PC-3 (cell line): ENCODE data around the gene SSNA1. TPM values are rescaled to one million over a fixed set of nuclear protein-coding genes. Genes with fewer than 3 reads are reported as not detected.

Source experiments
- ATAC-seq: fragments of 200-7000 bp; cut with Tn5 transposase; 2 replicates; pipeline ENCODE4 v1.9.1; 2020; ENCODE audit warnings: mild to moderate bottlenecking, moderate library complexity
- BruUV-seq: library from RNA; stranded (reverse); fragments of 400-500 nt; replicated peaks from 2 replicates; lab custom pipeline; 2021; lab: Mats Ljungman, UMichigan
- CTCF ChIA-PET: fragments of 300-600 bp; sonication (Branson Sonifier 250); formaldehyde crosslinking; loops from one replicate; lab custom pipeline; 2022; ENCODE audit warnings: antibody characterized with exemption; lab: Charles Lee
- POLR2A ChIA-PET: fragments of 300-600 bp; sonication (Branson Sonifier 250); formaldehyde crosslinking; loops from one replicate; lab custom pipeline; 2022; ENCODE audit warnings: antibody characterized with exemption; ENCODE audit not compliant: unreplicated experiment; lab: Charles Lee
- DNase-seq: peaks from one replicate; pipeline ENCODE4 v3.0.0-alpha.2; 2015
- H2AFZ ChIP-seq: fragments of 300-600 bp; sonication (generic); 2 replicates; pipeline ENCODE4 v1.6.0; 2016; ENCODE audit warnings: antibody characterized with exemption, low read length
- H3F3A ChIP-seq: fragments of 300-600 bp; sonication (generic); one replicate; pipeline ENCODE4 v1.6.0; 2017; ENCODE audit warnings: antibody characterized with exemption, low read length, control low read depth, mild to moderate bottlenecking; ENCODE audit not compliant: unreplicated experiment
- H3K27ac ChIP-seq: fragments of 300-600 bp; sonication (generic); 2 replicates; pipeline ENCODE4 v1.5.1; 2016; ENCODE audit warnings: mild to moderate bottlenecking, low read length
- H3K27me3 ChIP-seq: fragments of 300-600 bp; sonication (generic); 2 replicates; pipeline ENCODE4 v1.6.1; 2016; ENCODE audit warnings: low read length, mixed read lengths
- H3K36me3 ChIP-seq: fragments of 300-600 bp; sonication (generic); 2 replicates; pipeline ENCODE4 v1.6.1; 2016; ENCODE audit warnings: low read depth, mixed run types, low read length, mixed read lengths
- H3K4me1 ChIP-seq: fragments of 300-600 bp; sonication (generic); 2 replicates; pipeline ENCODE4 v1.5.1; 2016; ENCODE audit warnings: low read length; ENCODE audit not compliant: insufficient read depth
- H3K4me2 ChIP-seq: fragments of 300-600 bp; sonication (generic); 2 replicates; pipeline ENCODE4 v1.6.0; 2016; ENCODE audit warnings: low read length
- H3K4me3 ChIP-seq: fragments of 300-600 bp; sonication (generic); 2 replicates; pipeline ENCODE4 v1.5.1; 2016; ENCODE audit warnings: mild to moderate bottlenecking, low read length, mixed read lengths
- H3K79me2 ChIP-seq: fragments of 300-600 bp; sonication (generic); 2 replicates; pipeline ENCODE4 v1.6.1; 2017; ENCODE audit warnings: low read length, mixed read lengths
- H3K9ac ChIP-seq: fragments of 300-600 bp; sonication (generic); 2 replicates; pipeline ENCODE4 v1.6.0; 2016; ENCODE audit warnings: mild to moderate bottlenecking, low read length
- H3K9me2 ChIP-seq: fragments of 300-600 bp; sonication (generic); replicated peaks from 2 replicates; pipeline ENCODE4 v1.6.1; 2016; ENCODE audit warnings: mixed run types, low read length, mixed read lengths
- H3K9me3 ChIP-seq: fragments of 300-600 bp; sonication (generic); 2 replicates; pipeline ENCODE4 v1.6.1; 2016; ENCODE audit warnings: low read length, mixed read lengths
- H4K20me1 ChIP-seq: fragments of 300-600 bp; sonication (generic); 2 replicates; pipeline ENCODE4 v1.6.1; 2016; ENCODE audit warnings: low read length, mixed read lengths
- CTCF ChIP-seq: fragments of 300-600 bp; sonication (generic); conservative IDR thresholded peaks from 2 replicates; pipeline ENCODE4 v1.5.1; 2017; ENCODE audit warnings: antibody characterized with exemption, low read depth, mild to moderate bottlenecking, low read length
- EZH2 ChIP-seq: fragments of 300-600 bp; sonication (generic); IDR thresholded peaks from one replicate; pipeline ENCODE4 v1.6.1; 2017; ENCODE audit warnings: antibody characterized with exemption, mild to moderate bottlenecking, low read length; ENCODE audit not compliant: unreplicated experiment
- EZH2phosphoT487 ChIP-seq: fragments of 300-600 bp; sonication (generic); IDR thresholded peaks from 2 replicates; pipeline ENCODE4 v1.6.1; 2018; ENCODE audit warnings: mild to moderate bottlenecking, antibody characterized with exemption, low read length, borderline replicate concordance
- intact Hi-C: fragments of 100-400 bp; cut with micrococcal nuclease; formaldehyde crosslinking; loops from 2 replicates; pipeline ENCODE4 v1.9.0; 2023
- total RNA-seq: library from RNA; depleted of rRNA; stranded (reverse); fragments of >200 nt; gene quantifications from 2 replicates; pipeline ENCODE4 v1.2.3, GENCODE V29; 2014

Gene SSNA1
- total RNA-seq, 1 experiment from 2014 or later = 123 TPM

- H3K4me1 ChIP-seq = peaks cover 40% of the 10 kb centered on the region
- no peak for ATAC-seq
- no peaks in the 10 kb centered on the region for H3K9me3 ChIP-seq
- H3K4me2 ChIP-seq = peak overlapping the region; percentile 88
- ChIA-PET CTCF (no interaction called here), POLR2A (interaction anchor here (0.6 kb wide), 1 partner anchor 35 kb away, joined by 8 read pairs; no protein-coding TSS in a partner anchor)
- no peaks in the 10 kb centered on the region for H3K27me3 ChIP-seq
- intact Hi-C loops = loop anchor here (5.0 kb wide), 2 partner anchors 39 to 109 kb away; partner anchors contain the start of genes ANAPC2 and SSNA1
- DNase-seq = no peak
- H3K4me3 ChIP-seq = peak overlapping the region; percentile 59
- peak overlapping the region; percentile 67 for H3K9ac ChIP-seq
- no peaks in the 10 kb centered on the region for H3K36me3 ChIP-seq
- H2AFZ ChIP-seq = no peak overlapping the region
- peak overlapping the region; percentile 99 for H3K27ac ChIP-seq
- H4K20me1 ChIP-seq = no peaks in the 10 kb centered on the region
- H3K79me2 ChIP-seq = peaks cover 19% of the 10 kb centered on the region
- TF ChIP-seq EZH2 (no peak), CTCF (no peak), EZH2phosphoT487 (no peak)
- no peaks in the 10 kb centered on the region for H3K9me2 ChIP-seq
- H3F3A ChIP-seq = peaks cover 2% of the 10 kb centered on the region
- no TSS peak for BruUV-seq
Observed at GRCh38 chr9:137225699-137226331, 37.3 kb downstream of the SSNA1 start.

- ChIA-PET POLR2A (interaction anchor here (1.2 kb wide), 1 partner anchor 14 kb away, joined by 4 read pairs; no protein-coding TSS in a partner anchor), CTCF (interaction anchor here (0.6 to 1.1 kb wide), 3 partner anchors 36 to 639 kb away, joined by 3 to 5 read pairs (median 4); partner anchors contain the start of genes ANAPC2 and SSNA1)
- TSS peak; percentile 36 for BruUV-seq
- Histone ChIP-seq H4K20me1 (no peaks in the 10 kb centered on the region), H3K36me3 (no peaks in the 10 kb centered on the region), H3K4me2 (peak overlapping the region; percentile 88), H3F3A (peaks cover 2% of the 10 kb centered on the region), H3K79me2 (peaks cover 19% of the 10 kb centered on the region), H3K27me3 (no peaks in the 10 kb centered on the region), H3K9ac (peak overlapping the region; percentile 83), H3K27ac (peak overlapping the region; percentile 99), H3K4me1 (peaks cover 40% of the 10 kb centered on the region), H3K9me2 (no peaks in the 10 kb centered on the region), H3K4me3 (peak overlapping the region; percentile 59), H3K9me3 (no peaks in the 10 kb centered on the region), H2AFZ (no peak overlapping the region)
- DNase-seq (peak; percentile 93), ATAC-seq (peak; percentile 61)
- intact Hi-C loops = loop anchor here (5.0 kb wide), 2 partner anchors 39 to 109 kb away; partner anchors contain the start of genes ANAPC2 and SSNA1
- TF ChIP-seq EZH2 (no peak), CTCF (no peak), EZH2phosphoT487 (no peak)
Observed at GRCh38 chr9:137226338-137227053, 38.0 kb downstream of the SSNA1 start.
